Epithelial cell of proximal tubule (primary cell): ENCODE data around the gene CTBP1. TPM values are rescaled to one million over a fixed set of nuclear protein-coding genes. Genes with fewer than 3 reads are reported as not detected.

Experiments used
- DNase-seq: peaks from one replicate; pipeline ENCODE4 v3.0.0-alpha.2; 2011; ENCODE audit warnings: low read depth
- H3K4me3 ChIP-seq: 2 replicates; pipeline ENCODE4 v1.5.1; 2011; ENCODE audit warnings: low read depth, mild to moderate bottlenecking, low read length
- CTCF ChIP-seq: conservative IDR thresholded peaks from 2 replicates; pipeline ENCODE4 v1.5.1; 2012; ENCODE audit warnings: low read depth, mild to moderate bottlenecking, low read length
- total RNA-seq: library from RNA; depleted of rRNA; stranded (reverse); fragments of >200 nt; gene quantifications from 2 replicates; pipeline ENCODE4 v1.2.3, GENCODE V29; 2015

The CTBP1 gene
- total RNA-seq, 1 donor from 2014 or later: 334 TPM

- no peak overlapping the region for H3K4me3 ChIP-seq
- no peak for TF ChIP-seq CTCF
- no peak for DNase-seq
Observed at GRCh38 chr4:1207603-1208265, 41.2 kb downstream of the CTBP1 start.

DNA sequence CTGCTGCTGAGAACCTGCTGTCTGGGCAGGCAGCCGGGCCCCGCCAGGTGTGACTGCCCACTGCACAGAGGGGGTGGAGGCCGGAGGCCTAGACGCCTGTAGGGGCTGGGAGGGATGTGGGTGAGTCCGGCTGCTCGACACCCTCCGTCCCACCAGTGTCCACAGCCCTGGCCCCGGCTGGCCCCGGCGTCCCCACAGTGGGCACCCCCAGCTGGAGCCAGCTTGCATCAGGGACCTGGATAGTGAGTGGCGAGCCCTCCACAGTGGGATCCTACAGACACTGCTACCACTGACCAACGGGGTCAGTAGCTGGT is 41.8 kb downstream of the CTBP1 start:
- no peak for TF ChIP-seq CTCF
- DNase-seq: no peak
- H3K4me3 ChIP-seq: no peak overlapping the region

GRCh38 chr4:1206299-1207156 is 42.4 kb downstream of the CTBP1 start:
- no peak for DNase-seq
- no peak for TF ChIP-seq CTCF
- no peak overlapping the region for H3K4me3 ChIP-seq

GRCh38 chr4:1205586-1206298 is 43.2 kb downstream of the CTBP1 start:
- DNase-seq: no peak
- no peak overlapping the region for H3K4me3 ChIP-seq
- no peak for TF ChIP-seq CTCF

DNA sequence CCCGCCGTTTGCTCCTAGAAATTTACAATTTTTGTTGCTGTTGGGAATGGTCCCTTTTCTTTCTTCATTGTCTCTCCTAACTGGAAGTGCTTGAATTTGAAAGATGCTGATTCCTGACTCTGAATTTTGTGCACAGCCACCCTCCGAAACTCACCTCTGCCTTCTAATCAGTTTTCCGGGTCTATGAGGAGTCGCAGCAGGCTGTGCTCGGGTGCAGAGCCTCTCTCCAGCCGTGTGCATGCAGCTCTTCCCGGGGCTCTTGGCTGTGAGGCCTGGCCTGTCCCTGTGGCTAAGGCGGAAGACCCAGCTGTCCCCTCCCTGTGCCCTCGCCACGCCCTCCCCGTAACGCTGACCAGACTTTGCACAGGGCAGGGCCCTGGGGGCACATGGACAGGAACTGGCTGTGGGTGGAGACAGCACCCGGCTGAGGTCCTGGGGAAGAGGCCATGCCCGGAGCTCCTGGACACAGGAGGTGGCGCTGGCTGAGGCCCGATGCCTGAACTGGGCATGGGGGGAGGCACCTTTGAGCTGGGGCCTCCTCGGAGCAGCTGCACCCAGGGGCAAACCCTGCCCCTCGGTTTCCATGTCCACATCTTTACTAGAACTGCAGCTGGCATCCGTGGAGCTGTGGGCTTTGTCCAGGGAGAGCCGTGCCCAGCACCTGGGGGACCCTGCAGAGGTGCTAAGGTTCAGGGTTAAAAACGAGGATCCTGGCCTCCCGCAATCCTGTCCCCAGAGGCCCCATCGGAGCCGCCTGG is 43.9 kb downstream of the CTBP1 start:
- TF ChIP-seq CTCF: no peak
- DNase-seq: no peak

GRCh38 chr4:1204286-1204827 is 44.6 kb downstream of the CTBP1 start:
- H3K4me3 ChIP-seq: no peak overlapping the region
- no peak for DNase-seq
- TF ChIP-seq CTCF: no peak

More for the DNA sequence above, 43.9 kb downstream of the CTBP1 start:
- H3K4me3 ChIP-seq: no peak overlapping the region
